ENCODE results near the gene SELENON.

DNA sequence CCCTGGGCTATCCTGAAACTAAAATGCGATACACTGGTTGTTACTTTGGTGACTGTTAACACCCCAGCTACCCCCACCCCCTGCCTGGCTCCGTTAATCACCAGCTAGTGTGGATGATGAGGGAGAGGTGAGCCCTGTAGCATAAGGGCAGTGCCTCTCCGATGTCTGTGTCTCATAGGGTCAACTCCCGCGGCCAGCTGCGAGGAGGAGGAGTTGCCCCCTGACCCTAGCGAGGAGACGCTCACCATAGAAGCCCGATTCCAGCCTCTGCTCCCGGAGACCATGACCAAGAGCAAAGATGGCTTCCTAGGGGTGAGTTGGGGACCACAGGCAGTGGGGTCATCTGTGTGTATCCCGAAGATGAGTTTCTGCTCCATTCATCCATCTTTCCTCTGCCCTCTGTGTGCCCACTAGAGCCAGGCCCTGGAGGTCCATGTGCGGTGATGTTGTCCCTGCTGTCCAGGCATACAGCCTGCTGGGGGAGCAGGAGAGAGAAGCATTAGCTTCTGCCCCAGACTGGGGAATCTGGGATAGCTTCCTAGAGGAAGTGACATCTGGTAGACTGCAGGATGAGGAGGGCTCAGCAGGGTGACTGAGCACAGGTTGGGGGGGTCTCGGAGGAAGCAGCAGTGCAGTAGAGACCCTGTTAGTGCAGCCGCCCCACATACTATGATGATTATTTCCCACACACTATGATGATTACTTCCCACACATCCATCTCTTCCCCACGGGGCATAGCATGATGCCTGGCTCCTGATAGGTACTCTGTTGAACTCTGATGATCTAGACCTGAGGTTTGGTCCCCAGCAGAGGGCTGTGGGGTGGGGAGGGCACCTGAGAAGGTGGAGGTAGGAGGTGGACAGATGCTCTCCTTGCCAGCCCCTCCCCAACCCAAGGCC, 5.2 kb downstream of the SELENON start:
- TF ChIP-seq, protein P1, sequence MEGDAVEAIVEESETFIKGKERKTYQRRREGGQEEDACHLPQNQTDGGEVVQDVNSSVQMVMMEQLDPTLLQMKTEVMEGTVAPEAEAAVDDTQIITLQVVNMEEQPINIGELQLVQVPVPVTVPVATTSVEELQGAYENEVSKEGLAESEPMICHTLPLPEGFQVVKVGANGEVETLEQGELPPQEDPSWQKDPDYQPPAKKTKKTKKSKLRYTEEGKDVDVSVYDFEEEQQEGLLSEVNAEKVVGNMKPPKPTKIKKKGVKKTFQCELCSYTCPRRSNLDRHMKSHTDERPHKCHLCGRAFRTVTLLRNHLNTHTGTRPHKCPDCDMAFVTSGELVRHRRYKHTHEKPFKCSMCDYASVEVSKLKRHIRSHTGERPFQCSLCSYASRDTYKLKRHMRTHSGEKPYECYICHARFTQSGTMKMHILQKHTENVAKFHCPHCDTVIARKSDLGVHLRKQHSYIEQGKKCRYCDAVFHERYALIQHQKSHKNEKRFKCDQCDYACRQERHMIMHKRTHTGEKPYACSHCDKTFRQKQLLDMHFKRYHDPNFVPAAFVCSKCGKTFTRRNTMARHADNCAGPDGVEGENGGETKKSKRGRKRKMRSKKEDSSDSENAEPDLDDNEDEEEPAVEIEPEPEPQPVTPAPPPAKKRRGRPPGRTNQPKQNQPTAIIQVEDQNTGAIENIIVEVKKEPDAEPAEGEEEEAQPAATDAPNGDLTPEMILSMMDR (IDR thresholded peaks at IDR 0.05): no peak
- no peak for TF ChIP-seq POLR2AphosphoS5 (IDR thresholded peaks at IDR 0.05)
